A549 (cell line): Measurements from ENCODE around the gene SHC1. TPM values are rescaled to one million over a fixed set of nuclear protein-coding genes. Genes with fewer than 3 reads are reported as not detected.

ENCODE experiments used
- ATAC-seq, 2 experiments: fragments of 200-7000 bp in 1 of 2; fragments of >200 bp in 1 of 2; cut with Nextera tagmentation in 1 of 2; cut with Tn5 transposase in 1 of 2; 3 replicates each; pipeline versions ENCODE4 v1.8.0 to v1.9.1; 2018 to 2020; ENCODE audit warnings: mild to moderate bottlenecking in 1 of 2, moderate library complexity in 1 of 2
- CTCF ChIA-PET: fragments of 300-600 bp; sonication (Branson Sonifier 250); formaldehyde crosslinking; extraction: SDS; loops from one replicate; lab custom pipeline; 2021; ENCODE audit warnings: antibody characterized with exemption, inconsistent platforms; lab: Yijun Ruan, JAX
- POLR2A ChIA-PET: fragments of 350-600 bp; formaldehyde crosslinking; extraction: SDS; loops from one replicate; lab custom pipeline; 2021; ENCODE audit warnings: antibody characterized with exemption, inconsistent platforms; lab: Yijun Ruan, JAX
- DNase-seq, 2 experiments: peaks; one replicate each; pipeline versions ENCODE4 v3.0.0 to v3.0.0-alpha.2; 2011 to 2016; ENCODE audit warnings: low read depth in 1 of 2, low spot score in 1 of 2
- FAIRE-seq: peaks from 2 replicates; lab custom pipeline; 2011; peaks lifted over from hg19 to GRCh38; lab: Jason Lieb, UNC
- H3K27ac ChIP-seq, 2 experiments: fragments of >200 bp; sonication (Bioruptor Twin); formaldehyde crosslinking; 3 replicates each; pipeline ENCODE4 v1.5.1; 2016 to 2017
- H3K4me1 ChIP-seq: fragments of >200 bp; sonication (Bioruptor Twin); formaldehyde crosslinking; 3 replicates; pipeline ENCODE4 v1.6.1; 2016
- H3K4me2 ChIP-seq: fragments of >200 bp; sonication (Bioruptor Twin); formaldehyde crosslinking; 3 replicates; pipeline ENCODE4 v1.6.1; 2016
- H3K4me3 ChIP-seq: fragments of >200 bp; sonication (Bioruptor Twin); formaldehyde crosslinking; 3 replicates; pipeline ENCODE4 v1.5.1; 2016
- H3K9me3 ChIP-seq: fragments of >200 bp; sonication (Bioruptor Twin); formaldehyde crosslinking; 3 replicates; pipeline ENCODE4 v1.6.1; 2016
- BHLHE40 ChIP-seq: IDR thresholded peaks from 2 replicates; pipeline ENCODE4 v1.6.1; 2012; ENCODE audit warnings: low read depth, low read length, inconsistent platforms
- CBX2 ChIP-seq: fragments of 200-600 bp; sonication (generic); IDR thresholded peaks from 2 replicates; pipeline ENCODE4 v1.6.1; 2016; ENCODE audit warnings: low read depth, mild to moderate bottlenecking, borderline replicate concordance
- CEBPB ChIP-seq, 2 experiments: fragments of >200 bp in 1 of 2; sonication (Bioruptor Twin) in 1 of 2; formaldehyde crosslinking in 1 of 2; IDR thresholded peaks; 2 replicates each; pipeline ENCODE4 v1.6.1; 2012 to 2016
- CHD4 ChIP-seq: fragments of 200-600 bp; sonication (generic); IDR thresholded peaks from 2 replicates; pipeline ENCODE4 v1.6.1; 2016; ENCODE audit warnings: antibody characterized with exemption, mild to moderate bottlenecking, borderline replicate concordance
- EHF ChIP-seq: fragments of 250-450 bp; sonication (Bioruptor Pico); IDR thresholded peaks from 2 replicates; pipeline ENCODE4 v1.5.0; 2020; ENCODE audit warnings: mild to moderate bottlenecking
- EHMT2 ChIP-seq: fragments of 200-600 bp; sonication (generic); IDR thresholded peaks from 2 replicates; pipeline ENCODE4 v1.6.1; 2016; ENCODE audit warnings: antibody characterized with exemption, low read depth, mild to moderate bottlenecking, moderate library complexity
- ESRRA ChIP-seq: fragments of 150-350 bp; IDR thresholded peaks from 2 replicates; pipeline ENCODE4 v1.6.1; 2014; ENCODE audit warnings: mild to moderate bottlenecking, low read length, borderline replicate concordance
- FOSL2 ChIP-seq, 2 experiments: fragments of 450-650 bp in 1 of 2; fragments of >200 bp in 1 of 2; sonication (Bioruptor Twin) in 1 of 2; formaldehyde crosslinking; IDR thresholded peaks; 2 replicates each; pipeline versions ENCODE4 v1.5.0 to v1.6.1; 2016 to 2020; ENCODE audit warnings: mild to moderate bottlenecking in 1 of 2, moderate library complexity in 1 of 2
- GATA3 ChIP-seq: IDR thresholded peaks from 2 replicates; pipeline ENCODE4 v1.6.1; 2012; ENCODE audit warnings: borderline replicate concordance
- HOXB13 ChIP-seq: fragments of 250-450 bp; sonication (Bioruptor Pico); IDR thresholded peaks from 2 replicates; pipeline ENCODE4 v1.5.0; 2020; ENCODE audit warnings: low read depth, mild to moderate bottlenecking, moderate library complexity
- HOXB5 ChIP-seq: fragments of 250-450 bp; sonication (Bioruptor Pico); IDR thresholded peaks from 2 replicates; pipeline ENCODE4 v1.5.0; 2020; ENCODE audit warnings: mild to moderate bottlenecking, moderate library complexity
- KDM1A ChIP-seq: fragments of 200-600 bp; sonication (generic); IDR thresholded peaks from 2 replicates; pipeline ENCODE4 v1.6.1; 2016; ENCODE audit warnings: low read depth, mild to moderate bottlenecking
- KDM5A ChIP-seq: fragments of 200-600 bp; sonication (generic); IDR thresholded peaks from 2 replicates; pipeline ENCODE4 v1.6.1; 2016; ENCODE audit warnings: antibody characterized with exemption, mild to moderate bottlenecking
- POLR2AphosphoS2 ChIP-seq: conservative IDR thresholded peaks from 2 replicates; pipeline ENCODE4 v1.6.1; 2012; ENCODE audit warnings: low read length, improper control_type of control experiment, inconsistent platforms
- RAD21 ChIP-seq, 2 experiments: fragments of >200 bp in 1 of 2; sonication (Bioruptor Twin) in 1 of 2; formaldehyde crosslinking in 1 of 2; IDR thresholded peaks in 1 of 2; conservative IDR thresholded peaks in 1 of 2; 2 replicates in 1 of 2; 3 replicates in 1 of 2; pipeline ENCODE4 v1.6.1; 2012 to 2018; ENCODE audit warnings: inconsistent platforms in 1 of 2
- RARB ChIP-seq: fragments of 250-450 bp; sonication (Bioruptor Pico); IDR thresholded peaks from 2 replicates; pipeline ENCODE4 v1.8.0; 2021; ENCODE audit warnings: mild to moderate bottlenecking, moderate library complexity
- RFX5 ChIP-seq: fragments of 450-650 bp; IDR thresholded peaks from 2 replicates; pipeline ENCODE4 v1.7.1; 2014; ENCODE audit warnings: antibody characterized with exemption, mild to moderate bottlenecking, moderate library complexity
- RNF2 ChIP-seq: fragments of 200-600 bp; sonication (generic); IDR thresholded peaks from 2 replicates; pipeline ENCODE4 v1.6.1; 2016; ENCODE audit warnings: low read depth, mild to moderate bottlenecking, antibody characterized with exemption, moderate library complexity, borderline replicate concordance
- SMC3 ChIP-seq: fragments of >200 bp; sonication (Bioruptor Twin); formaldehyde crosslinking; IDR thresholded peaks from 3 replicates; pipeline ENCODE4 v1.6.1; 2018; ENCODE audit warnings: inconsistent platforms
- SREBF2 ChIP-seq: fragments of 450-650 bp; IDR thresholded peaks from 2 replicates; pipeline ENCODE4 v1.6.1; 2014; ENCODE audit warnings: mild to moderate bottlenecking, moderate library complexity
- TFCP2L1 ChIP-seq: fragments of 250-450 bp; sonication (Bioruptor Pico); IDR thresholded peaks from 2 replicates; pipeline ENCODE4 v1.5.0; 2021; ENCODE audit warnings: mild to moderate bottlenecking
- ZC3H11A ChIP-seq: fragments of 450-650 bp; IDR thresholded peaks from 2 replicates; pipeline ENCODE4 v1.6.1; 2014; ENCODE audit warnings: antibody characterized with exemption, mild to moderate bottlenecking
- WGBS: methylation state at CpG from one replicate; pipeline ENCODE4 v1.1.6; 2017; ENCODE audit errors: missing lambda C conversion rate; 5-methylcytosine and 5-hydroxymethylcytosine counted together
- polyA plus RNA-seq, 4 experiments: library from polyadenylated mRNA; depleted of rRNA in 3 of 4; stranded (reverse); fragments of >200 nt; fragmentation: RNase III in 1 of 4; extraction: RNeasy Plus Mini Kit Qiagen cat#74134 plus additional on column Dnase treatment in 1 of 4; gene quantifications; 2 replicates in 3 of 4; 3 replicates in 1 of 4; pipeline ENCODE4 v1.2.3, GENCODE V29; 2011 to 2017
- TF ChIP-seq, protein P1 (sequence below): fragments of 450-650 bp; IDR thresholded peaks from 2 replicates; pipeline ENCODE4 v1.6.1; 2014; ENCODE audit warnings: antibody characterized with exemption
- TF ChIP-seq, protein P2 (sequence below): fragments of 200-600 bp; sonication (generic); IDR thresholded peaks from 2 replicates; pipeline ENCODE4 v1.6.1; 2016; ENCODE audit warnings: antibody characterized with exemption, mild to moderate bottlenecking, moderate library complexity
- TF ChIP-seq, protein P3 (sequence below): fragments of 150-350 bp; IDR thresholded peaks from 2 replicates; pipeline ENCODE4 v1.6.1; 2014; ENCODE audit warnings: low read depth, mild to moderate bottlenecking, low read length
- TF ChIP-seq, protein P4 (sequence below): fragments of >200 bp; sonication (Bioruptor Twin); formaldehyde crosslinking; IDR thresholded peaks from 2 replicates; pipeline ENCODE4 v1.6.1; 2016
- TF ChIP-seq, protein P5 (sequence below): IDR thresholded peaks from 2 replicates; pipeline ENCODE4 v1.6.1; 2012
- TF ChIP-seq, protein P6 (sequence below): IDR thresholded peaks from 2 replicates; pipeline ENCODE4 v1.6.1; 2012
- TF ChIP-seq, protein P7 (sequence below): fragments of >200 bp; sonication (Bioruptor Twin); formaldehyde crosslinking; IDR thresholded peaks from 3 replicates; pipeline ENCODE4 v1.5.1; 2016

Gene SHC1
- polyA plus RNA-seq, 2 of the 4 experiments (the other 2 are of a cell fraction): 118 to 174 TPM

DNA sequence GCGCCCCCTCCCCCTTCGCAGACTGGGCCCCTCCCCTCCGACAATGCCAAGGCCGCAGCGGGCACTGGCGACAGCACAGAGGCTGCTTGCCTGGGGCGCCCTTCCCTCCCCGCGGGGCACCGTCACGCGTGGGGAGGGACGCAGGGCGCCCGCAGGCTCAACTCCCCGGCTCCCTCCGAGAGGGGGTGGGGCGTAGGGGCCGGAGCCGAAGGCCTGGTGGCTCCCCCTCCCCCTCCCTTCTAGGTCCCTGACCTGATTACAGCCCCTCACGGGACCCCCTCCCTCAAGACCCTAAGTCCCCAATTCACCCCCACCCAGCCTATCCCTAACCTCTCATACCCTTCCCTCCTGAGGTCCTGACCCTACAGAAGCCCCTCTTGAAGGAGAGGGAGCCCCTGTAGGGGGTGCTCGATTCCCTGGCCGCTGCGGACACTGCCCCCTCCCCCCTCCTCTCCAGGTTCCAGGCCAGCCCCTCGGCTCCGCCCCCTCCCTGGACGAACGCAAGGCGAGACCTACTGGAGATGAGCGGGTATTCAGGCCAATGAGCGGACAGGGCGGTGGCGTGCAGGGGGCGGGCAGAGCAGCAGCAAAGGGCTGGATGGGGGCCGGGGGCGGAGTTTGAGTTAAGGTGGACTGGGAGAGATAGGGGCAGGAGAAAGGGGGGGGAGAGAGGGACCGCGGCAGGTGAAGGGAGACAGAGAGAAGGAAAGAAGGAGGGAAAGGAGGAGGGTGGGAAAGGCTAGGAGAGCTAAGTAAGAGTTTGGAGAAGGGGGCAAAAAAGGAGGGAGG lies 31.3 kb upstream of the SHC1 start:
- FAIRE-seq (no peak), ATAC-seq (peak; percentile 51 to 73), DNase-seq (peak; percentile 96 to 100)
- Histone ChIP-seq H3K4me2 (peak overlapping the region; percentile 99), H3K27ac (peak overlapping the region; percentile 98 to 100), H3K9me3 (no peaks in the 10 kb centered on the region), H3K4me3 (peak overlapping the region; percentile 80), H3K4me1 (peaks cover 43% of the 10 kb centered on the region)
- no peak for TF ChIP-seq HOXB13
- TF ChIP-seq, protein P1, sequence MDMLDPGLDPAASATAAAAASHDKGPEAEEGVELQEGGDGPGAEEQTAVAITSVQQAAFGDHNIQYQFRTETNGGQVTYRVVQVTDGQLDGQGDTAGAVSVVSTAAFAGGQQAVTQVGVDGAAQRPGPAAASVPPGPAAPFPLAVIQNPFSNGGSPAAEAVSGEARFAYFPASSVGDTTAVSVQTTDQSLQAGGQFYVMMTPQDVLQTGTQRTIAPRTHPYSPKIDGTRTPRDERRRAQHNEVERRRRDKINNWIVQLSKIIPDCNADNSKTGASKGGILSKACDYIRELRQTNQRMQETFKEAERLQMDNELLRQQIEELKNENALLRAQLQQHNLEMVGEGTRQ: no peak
- peak; percentile 86 for TF ChIP-seq BHLHE40
- no peak for TF ChIP-seq HOXB5
- no peak for TF ChIP-seq CBX2
- TF ChIP-seq, protein P2, sequence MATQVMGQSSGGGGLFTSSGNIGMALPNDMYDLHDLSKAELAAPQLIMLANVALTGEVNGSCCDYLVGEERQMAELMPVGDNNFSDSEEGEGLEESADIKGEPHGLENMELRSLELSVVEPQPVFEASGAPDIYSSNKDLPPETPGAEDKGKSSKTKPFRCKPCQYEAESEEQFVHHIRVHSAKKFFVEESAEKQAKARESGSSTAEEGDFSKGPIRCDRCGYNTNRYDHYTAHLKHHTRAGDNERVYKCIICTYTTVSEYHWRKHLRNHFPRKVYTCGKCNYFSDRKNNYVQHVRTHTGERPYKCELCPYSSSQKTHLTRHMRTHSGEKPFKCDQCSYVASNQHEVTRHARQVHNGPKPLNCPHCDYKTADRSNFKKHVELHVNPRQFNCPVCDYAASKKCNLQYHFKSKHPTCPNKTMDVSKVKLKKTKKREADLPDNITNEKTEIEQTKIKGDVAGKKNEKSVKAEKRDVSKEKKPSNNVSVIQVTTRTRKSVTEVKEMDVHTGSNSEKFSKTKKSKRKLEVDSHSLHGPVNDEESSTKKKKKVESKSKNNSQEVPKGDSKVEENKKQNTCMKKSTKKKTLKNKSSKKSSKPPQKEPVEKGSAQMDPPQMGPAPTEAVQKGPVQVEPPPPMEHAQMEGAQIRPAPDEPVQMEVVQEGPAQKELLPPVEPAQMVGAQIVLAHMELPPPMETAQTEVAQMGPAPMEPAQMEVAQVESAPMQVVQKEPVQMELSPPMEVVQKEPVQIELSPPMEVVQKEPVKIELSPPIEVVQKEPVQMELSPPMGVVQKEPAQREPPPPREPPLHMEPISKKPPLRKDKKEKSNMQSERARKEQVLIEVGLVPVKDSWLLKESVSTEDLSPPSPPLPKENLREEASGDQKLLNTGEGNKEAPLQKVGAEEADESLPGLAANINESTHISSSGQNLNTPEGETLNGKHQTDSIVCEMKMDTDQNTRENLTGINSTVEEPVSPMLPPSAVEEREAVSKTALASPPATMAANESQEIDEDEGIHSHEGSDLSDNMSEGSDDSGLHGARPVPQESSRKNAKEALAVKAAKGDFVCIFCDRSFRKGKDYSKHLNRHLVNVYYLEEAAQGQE: no peak
- no peak for TF ChIP-seq RFX5
- no peak for TF ChIP-seq ZC3H11A
- no peak for TF ChIP-seq EHF (CRISPR knock-in tag)
- no peak for TF ChIP-seq POLR2AphosphoS2
- TF ChIP-seq SREBF2: no peak
- no peak for TF ChIP-seq CEBPB (IDR thresholded peaks at IDR 0.05)
- TF ChIP-seq KDM5A: peak; percentile 63; the same call in 1 of the 2 replicates
- TF ChIP-seq, protein P3, sequence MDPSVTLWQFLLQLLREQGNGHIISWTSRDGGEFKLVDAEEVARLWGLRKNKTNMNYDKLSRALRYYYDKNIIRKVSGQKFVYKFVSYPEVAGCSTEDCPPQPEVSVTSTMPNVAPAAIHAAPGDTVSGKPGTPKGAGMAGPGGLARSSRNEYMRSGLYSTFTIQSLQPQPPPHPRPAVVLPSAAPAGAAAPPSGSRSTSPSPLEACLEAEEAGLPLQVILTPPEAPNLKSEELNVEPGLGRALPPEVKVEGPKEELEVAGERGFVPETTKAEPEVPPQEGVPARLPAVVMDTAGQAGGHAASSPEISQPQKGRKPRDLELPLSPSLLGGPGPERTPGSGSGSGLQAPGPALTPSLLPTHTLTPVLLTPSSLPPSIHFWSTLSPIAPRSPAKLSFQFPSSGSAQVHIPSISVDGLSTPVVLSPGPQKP: no peak
- no peak; the same call in 1 of the 2 replicates for TF ChIP-seq GATA3
- no peak for TF ChIP-seq RNF2
- TF ChIP-seq EHMT2: no peak
- TF ChIP-seq, protein P4, sequence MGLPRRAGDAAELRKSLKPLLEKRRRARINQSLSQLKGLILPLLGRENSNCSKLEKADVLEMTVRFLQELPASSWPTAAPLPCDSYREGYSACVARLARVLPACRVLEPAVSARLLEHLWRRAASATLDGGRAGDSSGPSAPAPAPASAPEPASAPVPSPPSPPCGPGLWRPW: no peak
- peak; percentile 37 to 62 for TF ChIP-seq RAD21 (conservative IDR thresholded peaks at IDR 0.05 in 1 of 2, IDR thresholded peaks at IDR 0.05 in 1 of 2)
- TF ChIP-seq, protein P5, sequence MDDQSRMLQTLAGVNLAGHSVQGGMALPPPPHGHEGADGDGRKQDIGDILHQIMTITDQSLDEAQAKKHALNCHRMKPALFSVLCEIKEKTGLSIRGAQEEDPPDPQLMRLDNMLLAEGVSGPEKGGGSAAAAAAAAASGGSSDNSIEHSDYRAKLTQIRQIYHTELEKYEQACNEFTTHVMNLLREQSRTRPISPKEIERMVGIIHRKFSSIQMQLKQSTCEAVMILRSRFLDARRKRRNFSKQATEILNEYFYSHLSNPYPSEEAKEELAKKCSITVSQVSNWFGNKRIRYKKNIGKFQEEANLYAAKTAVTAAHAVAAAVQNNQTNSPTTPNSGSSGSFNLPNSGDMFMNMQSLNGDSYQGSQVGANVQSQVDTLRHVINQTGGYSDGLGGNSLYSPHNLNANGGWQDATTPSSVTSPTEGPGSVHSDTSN: peak; percentile 84
- no peak for TF ChIP-seq TFCP2L1
- TF ChIP-seq KDM1A: no peak
- TF ChIP-seq ESRRA: no peak
- no peak; the same call in 1 of the 2 replicates for TF ChIP-seq CHD4
- TF ChIP-seq, protein P6, sequence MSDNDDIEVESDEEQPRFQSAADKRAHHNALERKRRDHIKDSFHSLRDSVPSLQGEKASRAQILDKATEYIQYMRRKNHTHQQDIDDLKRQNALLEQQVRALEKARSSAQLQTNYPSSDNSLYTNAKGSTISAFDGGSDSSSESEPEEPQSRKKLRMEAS: peak; percentile 51
- TF ChIP-seq FOSL2 (IDR thresholded peaks at IDR 0.05): no peak
- 0 out of 2 replicates have a peak, but pooled peaks have one; percentile 2 for TF ChIP-seq FOSL2 (CRISPR knock-in tag; IDR thresholded peaks at IDR 0.05)
- TF ChIP-seq SMC3: peak; percentile 32; the same call in 2 of the 3 replicates
- no peak for TF ChIP-seq RARB
- TF ChIP-seq, protein P7, sequence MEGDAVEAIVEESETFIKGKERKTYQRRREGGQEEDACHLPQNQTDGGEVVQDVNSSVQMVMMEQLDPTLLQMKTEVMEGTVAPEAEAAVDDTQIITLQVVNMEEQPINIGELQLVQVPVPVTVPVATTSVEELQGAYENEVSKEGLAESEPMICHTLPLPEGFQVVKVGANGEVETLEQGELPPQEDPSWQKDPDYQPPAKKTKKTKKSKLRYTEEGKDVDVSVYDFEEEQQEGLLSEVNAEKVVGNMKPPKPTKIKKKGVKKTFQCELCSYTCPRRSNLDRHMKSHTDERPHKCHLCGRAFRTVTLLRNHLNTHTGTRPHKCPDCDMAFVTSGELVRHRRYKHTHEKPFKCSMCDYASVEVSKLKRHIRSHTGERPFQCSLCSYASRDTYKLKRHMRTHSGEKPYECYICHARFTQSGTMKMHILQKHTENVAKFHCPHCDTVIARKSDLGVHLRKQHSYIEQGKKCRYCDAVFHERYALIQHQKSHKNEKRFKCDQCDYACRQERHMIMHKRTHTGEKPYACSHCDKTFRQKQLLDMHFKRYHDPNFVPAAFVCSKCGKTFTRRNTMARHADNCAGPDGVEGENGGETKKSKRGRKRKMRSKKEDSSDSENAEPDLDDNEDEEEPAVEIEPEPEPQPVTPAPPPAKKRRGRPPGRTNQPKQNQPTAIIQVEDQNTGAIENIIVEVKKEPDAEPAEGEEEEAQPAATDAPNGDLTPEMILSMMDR: peak; percentile 46
- WGBS: 0% methylated on average over 9 of the region's 38 CpGs
- POLR2A ChIA-PET: interaction anchor here (0.5 to 4.8 kb wide), 13 partner anchors 9 to 226 kb away, joined by 3 to 52 read pairs (median 5); partner anchors contain the start of genes CKS1B, FLAD1, PMVK and PYGO2
- CTCF ChIA-PET: interaction anchor here (1.0 kb wide), 1 partner anchor 84 kb away, joined by 5 read pairs; no protein-coding TSS in a partner anchor
